GM19438 (cell line): Measurements from ENCODE around the gene EML4.

ENCODE experiments used
- ATAC-seq: cut with Tn5 transposase; IDR thresholded peaks from one replicate; pipeline ENCODE4 v1.9.1; 2021; ENCODE audit warnings: low read depth; ENCODE audit not compliant: unreplicated experiment

The EML4 gene

DNA sequence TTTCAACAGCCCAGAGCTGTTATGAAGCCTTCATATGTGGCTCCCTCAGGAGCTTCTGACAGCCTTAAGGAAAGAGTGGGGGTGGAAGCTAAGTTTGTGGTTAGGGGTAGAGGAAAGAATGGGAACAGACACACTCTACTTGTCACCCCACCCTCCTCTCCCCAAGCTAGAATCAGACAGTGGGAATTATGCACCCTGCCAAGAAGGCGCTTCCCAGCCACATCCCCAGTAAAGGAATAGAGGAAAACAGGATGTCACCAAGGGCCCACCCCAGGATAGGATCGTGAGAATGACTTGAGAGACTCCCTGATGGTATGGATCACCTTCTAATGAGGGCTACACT, 32.4 kb upstream of the EML4 start:
- ATAC-seq, result no peak

DNA sequence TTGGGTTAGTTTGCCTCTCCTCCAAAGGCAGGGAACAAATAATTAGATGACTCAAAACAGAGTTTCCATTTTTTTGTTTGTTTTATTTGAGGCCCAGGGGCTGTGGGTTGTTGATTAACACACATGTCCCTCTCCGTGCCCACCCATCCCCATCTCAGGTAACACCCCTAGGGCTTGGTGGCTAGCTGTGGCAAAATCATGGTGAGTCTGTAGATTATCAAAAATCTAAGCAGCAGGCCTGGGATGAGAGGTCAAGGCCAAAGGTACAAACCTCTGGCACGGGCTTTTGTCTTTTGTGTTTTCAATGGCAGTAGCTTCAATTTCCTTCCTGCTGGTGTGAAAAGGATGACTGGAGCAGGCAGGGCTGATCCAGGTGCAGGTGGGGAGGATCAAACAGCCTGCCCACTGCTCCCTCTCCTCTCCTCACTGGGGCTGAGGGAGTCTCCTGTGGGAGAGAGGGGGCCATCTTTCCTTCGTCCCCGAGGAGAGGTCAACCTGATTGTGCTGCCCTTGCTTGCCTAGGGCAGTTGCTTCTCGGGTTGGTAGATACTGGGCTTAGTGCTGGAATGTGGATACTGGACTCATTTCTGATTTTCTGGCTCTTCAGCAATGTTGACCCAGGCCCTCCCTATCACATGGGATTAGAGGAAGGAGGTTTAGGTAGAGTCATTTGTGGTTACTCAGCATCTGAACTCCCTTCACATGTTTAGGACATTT, 31.9 kb upstream of the EML4 start:
- no peak for ATAC-seq

DNA sequence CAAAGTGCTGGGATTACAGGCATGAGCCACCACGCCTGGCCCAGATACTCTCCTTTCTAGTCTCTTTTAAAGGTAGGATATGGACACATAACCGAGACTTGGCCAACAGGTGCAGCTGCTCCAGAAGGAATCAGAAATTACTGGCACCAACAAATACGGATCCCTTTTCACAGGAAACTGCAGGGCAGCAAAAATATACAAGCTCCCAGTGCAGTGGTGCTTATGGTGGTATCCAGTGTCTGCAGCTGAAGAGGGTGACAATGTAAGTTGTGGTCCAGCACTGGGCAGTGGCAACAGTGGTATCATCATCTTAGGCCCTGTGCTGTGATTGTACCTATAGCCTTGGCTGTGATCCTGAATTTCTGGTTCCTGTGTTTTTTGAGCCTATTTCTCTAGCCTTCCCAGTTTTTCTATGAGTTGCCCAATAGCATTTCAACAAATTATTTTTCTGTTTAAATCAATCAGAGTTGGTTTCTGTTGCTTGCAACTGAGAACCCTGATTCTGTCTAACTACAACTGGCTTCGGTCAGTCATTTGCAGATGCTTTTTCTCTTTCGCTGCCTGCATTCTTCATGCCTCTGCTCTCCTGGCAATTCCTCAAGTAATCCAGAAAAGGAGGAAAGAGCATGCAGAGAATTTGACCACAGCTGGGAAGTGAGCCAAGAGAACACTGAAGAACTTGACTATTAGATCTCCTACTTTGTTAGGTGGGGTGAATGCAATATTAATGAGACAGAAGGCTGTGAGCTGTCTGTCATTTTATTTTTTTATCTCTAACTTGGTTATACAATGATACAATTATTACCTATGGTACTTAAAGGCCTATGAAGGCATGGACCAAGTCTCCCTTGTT, 30.8 kb upstream of the EML4 start:
- ATAC-seq, result no peak

DNA sequence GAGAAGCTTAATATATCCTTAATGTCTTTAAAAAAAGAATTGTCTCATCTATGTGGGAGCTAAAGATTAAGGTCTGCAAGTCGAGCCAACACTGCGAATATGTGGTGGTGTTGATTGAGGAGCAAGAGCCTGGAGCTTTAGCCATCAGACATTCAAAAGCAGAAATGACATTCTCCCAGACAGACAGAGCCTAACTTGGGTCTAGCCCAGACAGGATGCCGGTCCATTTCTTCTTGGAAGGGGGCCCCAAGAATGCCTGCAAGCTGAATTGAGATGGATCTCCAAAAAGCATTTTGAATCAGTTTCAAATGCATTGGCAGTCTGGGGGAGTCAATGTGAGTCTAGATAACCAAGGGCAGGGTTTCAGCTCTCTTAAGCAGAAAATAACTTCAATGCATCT, 30.1 kb upstream of the EML4 start:
- ATAC-seq, result no peak

DNA sequence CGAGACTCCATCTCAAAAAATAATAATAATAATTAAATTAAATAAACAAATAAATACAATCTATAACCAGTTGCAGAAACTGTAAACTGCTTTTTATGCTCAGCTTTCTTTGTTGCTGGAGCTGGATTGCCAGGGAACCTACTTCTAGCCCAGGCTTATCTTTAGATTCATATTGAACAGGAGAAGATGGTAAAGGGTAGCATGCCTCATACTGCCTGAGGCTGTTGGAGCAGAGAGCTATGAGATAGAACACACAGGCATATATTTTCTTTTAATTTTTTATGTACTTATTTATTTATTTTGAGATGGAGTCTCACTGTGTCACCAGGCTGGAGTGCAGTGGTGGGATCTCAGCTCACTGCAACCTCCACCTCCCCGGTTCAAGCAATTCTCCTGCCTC, 28.7 kb upstream of the EML4 start:
- no peak for ATAC-seq

DNA sequence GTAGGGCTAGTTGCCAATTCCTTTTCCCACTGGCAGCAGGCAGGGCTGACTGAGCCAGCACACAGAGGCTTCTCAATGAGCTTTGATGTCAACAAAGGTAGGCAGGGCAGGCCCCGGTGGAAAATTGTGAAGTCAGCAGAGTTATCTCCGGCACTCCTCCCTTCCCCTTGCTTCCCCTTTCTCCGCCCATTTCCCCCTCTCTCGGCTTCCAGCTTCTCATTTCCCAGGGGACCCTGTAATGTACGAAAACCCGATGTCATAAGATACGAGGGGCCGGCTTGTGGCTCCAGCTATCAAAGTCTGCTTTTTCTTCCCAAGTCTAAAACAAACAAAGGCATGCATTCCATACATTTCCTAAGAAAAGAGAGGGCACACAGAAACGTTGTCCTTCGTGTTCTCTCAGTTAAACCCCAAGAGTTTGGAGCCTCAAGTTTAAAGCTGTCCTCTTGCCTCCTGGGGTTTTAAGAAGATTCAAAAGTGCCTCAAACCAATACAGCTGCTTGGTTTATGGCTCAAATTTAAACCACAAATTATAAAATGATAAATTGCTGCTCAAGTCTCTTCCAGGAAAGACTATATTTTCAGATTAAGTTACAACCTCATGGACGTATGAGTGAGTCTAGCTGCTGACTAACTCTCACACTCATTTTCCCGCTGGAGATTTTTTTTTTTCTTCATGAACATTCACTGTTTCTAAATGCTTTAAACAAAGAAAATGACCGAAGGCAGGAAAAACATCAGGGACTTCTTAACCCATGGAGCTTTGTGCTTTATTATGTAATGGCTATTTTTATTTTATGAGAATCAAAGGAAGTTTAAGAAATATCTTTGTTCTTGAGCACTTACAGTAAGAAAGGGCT, 27.2 kb upstream of the EML4 start:
- ATAC-seq, result no peak

DNA sequence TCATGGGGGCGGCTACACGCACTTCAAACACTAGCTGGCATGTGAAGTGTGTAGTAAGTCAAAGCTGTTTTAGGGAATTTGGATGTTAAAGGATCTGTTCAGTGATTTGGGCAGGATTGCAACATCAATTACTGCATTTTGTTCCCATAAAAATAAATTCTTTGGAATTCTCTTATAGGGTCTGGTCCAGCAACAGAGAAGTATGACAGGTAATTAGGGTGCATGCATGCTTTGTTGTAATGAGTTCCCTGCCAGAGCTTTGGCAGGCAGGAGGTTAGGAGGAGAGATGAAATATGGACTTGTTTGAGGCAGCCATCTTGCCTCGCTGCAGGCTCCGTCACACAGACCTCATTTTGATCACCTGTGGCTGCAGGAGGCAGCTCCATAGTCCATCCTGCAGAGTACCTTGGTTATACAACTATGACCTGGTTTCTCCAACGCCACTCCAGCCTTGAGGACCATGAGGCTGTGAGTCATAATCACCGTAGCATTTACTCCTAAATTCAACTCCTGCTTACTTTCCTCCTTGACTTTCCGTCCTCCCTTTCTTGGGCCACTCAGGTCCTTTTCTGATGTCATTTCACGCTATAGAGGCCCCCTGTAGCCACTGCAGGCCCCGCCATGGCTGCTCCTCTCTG, 26.5 kb upstream of the EML4 start:
- ATAC-seq, result no peak

DNA sequence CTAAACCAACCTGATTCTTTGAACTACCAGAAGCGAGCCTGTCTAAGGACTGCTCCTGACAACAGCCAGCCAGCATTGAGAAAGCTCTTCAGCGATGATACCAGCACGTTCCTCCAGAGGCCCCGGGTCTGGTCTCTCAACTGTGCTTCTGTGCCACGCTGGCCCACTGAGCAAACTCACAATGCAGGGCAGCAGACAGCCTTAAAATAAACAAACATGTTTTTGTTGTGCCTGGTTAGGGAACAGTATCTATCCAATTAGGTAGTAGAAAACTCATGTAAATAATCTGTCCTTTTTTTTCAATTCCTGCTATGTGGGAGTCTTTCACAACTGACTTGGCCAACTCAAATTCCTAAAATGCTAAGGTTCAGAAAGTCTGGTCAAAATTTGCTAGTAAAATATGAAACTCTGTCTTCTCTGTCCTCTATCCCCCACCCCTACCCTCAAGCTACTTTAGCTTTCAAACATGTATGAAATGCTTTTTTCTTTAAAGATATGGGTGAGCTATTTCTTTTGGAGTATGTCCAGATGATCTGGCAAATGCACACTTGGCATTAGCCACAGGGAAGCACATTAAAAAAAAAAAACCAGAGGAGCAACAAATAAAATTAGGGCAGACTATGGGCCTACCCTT, 21.4 kb upstream of the EML4 start:
- no peak for ATAC-seq

DNA sequence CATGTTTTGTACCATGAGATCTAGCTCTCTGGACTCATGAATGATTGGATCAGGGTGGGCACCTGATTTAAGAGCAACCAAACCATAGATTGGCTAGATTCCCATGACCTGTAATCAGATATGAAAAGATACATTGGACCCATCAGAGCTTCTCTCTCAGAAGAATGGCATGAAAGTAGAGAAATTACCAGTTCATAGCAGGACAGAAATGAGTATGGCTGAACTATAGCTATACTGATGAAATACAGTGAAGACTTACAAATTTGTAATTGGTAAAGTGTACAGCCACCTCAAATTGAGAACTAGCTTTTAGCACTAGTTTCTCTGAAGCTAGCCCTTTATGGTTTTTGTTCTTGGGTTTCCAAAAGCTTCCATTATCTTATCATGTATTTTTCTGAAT, 19.0 kb upstream of the EML4 start:
- ATAC-seq, result no peak

DNA sequence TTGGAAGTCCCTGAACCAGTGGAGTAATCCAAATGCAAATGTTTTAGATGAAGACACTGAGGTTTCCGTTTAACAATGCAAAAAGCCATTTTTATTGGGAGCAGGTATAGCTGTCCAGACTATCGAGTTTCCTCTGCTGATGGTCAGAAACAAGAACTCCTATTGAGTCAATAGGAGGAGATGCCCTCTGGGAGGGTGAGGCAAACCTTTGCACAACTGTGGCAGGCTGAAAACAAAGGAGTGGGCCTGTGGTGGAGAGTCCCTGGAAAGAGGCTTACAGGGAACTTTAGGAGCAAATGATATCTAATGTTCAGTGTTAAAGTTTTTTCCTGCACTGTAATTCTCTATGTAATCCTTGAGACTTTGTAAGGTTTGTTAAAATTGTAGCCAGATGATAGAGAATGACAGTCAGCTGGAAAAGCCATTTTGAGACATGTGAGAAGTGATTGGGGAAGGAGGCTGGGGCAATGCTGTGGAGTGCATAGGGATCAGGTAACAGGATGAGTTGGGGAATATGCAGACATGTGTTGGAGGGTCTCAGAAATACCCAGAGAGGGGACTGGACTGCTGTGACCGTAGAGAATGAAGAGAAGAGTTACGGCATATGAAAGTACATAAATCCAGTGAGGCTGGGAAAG, 15.1 kb upstream of the EML4 start:
- no peak for ATAC-seq

DNA sequence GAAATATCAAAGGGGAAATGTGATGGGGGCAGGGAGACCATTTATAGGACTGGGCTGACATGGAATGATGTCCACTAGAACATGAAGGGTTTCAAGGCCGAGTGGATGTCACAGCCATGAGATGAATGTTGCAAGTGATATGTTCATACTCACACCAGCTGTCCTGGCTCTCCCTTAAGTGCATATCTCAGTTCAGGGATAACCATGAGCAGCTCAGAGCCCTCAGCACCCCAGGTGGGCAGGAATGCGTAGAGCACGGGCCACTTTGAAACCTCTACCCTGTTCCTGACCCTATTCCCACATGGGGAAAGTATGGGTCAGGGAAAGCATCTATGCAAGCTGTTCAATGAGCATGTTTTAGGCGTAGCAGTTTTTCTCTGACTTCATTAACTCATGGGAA, 12.4 kb upstream of the EML4 start:
- no peak for ATAC-seq

DNA sequence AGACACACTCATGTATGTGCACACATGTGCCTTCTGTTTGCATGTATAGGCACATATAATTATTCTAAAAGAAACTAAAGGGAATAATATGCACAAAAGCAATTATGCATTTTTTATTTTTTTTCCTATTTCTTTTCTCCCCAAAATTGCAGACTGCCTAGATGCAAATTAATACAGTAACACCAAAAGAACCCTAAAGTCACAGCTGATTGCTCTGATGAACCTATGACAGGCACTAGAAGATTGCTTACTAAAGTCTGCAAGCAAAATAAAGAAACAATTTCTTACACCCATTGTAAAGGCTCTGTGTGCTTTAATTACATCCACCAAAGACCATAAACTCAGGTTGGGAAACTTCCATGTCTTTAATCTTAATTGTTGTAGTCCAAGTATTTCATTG, 7.7 kb upstream of the EML4 start:
- no peak for ATAC-seq

DNA sequence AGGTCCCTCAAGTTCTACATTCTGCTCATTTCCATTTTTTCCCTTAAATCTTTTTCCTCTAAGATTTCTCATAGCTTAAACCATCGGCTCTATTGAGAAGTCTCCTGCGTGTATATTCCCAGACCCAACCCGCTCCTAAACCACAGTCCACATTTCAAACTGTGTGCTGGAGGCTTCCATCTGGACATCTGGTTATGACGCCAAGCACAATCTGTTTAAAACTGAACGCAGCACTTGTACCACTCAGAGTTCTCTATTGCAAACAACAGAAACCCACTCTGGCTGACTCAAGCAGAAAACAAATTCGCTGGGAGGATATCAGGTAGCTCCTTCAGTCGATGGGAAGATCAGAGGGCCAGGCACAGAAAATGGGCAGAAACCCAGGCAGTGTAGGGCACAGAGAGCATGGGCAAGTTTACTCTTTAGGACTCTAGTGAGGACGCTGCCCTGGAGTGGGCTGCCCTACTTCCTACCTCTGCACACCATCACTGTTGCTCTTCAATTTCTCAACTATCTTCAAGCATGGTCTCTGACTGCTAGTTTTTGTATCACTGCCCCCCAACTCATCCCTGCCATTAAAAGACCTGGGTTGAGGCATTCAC, 5.6 kb upstream of the EML4 start:
- ATAC-seq, result no peak

DNA sequence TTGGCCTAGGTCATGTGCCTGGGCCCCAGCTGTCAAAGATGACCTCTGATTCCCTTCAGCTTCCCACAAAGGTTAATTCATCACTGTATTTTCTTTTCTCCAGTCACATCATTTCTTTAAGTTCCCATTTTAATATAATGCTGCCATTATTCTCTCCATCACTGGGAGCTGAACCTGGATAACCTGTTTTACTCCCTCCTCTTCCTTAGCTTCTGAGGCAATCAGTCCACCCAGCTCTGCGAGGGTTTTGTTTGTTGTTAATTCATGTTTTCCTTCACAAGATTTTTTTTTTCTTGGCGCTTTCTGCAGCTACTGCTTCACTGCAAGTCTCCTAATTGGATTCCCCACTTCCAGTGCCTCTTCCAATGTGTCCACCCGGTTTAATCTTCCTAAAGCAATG, 5.1 kb upstream of the EML4 start:
- ATAC-seq, result no peak

DNA sequence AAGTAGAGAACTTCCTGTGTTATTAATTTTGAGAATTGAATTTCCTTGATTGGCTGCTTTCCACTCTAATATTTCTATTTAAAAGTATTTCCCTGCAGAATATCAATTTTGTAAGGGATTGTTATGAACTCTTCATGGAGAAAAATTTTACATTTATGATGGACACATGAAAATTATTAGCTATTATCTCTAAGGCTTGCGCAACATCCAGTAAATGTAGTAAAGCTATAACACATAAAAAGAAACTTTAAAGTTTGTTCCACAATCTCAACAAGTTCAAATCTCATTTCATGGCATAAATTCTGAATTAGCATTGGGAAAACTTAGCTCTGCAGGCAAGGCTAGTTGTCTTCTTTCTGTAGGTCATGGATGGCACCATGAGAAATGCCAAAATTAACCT, 4.2 kb upstream of the EML4 start:
- no peak for ATAC-seq

DNA sequence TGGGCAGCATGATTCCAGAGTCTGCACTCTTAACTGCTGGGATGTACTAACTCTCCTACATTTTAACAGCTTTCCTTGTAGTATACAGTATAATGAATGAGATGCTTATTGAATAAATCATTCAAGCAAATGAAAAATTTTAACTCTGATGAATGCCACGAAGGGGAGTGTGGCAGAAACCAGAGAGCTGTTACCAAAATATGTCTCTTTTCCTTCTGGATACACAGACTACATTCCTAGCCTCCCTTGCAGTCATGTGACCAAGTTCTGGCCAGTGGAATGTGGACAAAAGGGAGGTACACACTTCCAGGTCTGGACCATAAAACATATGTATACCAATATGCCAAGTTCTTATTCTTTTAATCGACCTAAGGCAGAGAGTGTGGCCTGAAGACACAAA, 1.7 kb upstream of the EML4 start:
- no peak for ATAC-seq

DNA sequence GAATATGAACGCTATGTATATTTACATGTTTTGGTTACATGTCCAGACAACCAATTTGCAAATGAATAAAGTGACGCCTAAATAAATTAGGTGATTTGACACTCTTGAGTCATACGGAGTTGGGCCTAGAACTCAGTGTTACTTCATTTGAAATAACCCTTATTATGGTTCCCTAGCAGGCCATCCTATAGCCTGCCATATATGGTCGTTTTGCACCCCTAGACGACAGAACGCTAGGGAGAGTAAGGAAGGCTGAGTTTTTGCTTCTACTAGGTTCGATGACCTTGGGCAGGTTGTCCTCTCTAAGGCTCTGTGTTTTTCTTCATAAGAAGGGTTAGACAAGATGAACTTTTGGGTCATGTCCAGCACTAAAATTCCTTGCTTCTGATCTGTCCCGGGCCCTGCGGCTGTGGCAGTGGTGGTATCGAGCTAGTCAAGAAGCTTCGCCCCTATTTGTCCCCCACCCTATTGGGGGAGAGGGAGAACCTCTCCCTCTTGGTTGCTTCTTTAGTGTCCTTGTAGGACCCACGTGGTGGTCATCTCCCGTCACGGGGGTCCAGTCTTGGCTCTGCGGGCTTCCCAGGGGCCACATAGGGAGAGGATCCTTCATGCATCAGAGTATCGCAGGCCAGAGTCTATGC, 574 bp upstream of the EML4 start:
- no peak for ATAC-seq

DNA sequence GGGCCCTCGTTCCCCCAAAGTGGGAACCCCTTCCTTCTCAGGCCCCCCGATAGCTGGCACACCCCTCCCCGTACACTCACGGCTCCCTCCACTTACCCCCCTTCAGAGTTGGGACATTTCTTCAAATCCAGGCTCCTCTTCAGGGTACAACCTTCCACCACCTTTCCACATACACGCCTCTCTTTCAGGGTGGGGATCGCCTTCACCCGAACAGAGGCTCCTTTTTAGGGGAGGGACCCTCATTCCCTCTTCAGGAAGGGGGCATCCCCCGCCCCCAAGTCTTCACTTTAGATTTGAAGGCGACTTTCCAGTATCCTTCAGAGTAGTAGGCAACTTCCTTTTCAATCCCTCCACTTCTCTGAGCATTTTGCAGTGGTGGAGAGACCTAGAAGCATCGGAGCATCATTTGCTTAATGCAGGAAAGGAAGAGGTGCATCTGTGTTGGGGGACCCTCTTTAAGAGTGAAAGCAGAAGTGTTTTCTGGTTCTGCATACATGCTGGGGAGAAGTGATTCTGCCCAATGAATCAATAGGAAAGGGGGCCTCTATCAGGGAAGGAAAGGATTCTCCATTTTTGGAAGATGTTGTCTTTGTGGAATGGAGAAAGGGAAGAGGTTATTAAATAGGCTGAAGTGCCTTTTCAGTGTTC, 845 bp downstream of the EML4 start:
- ATAC-seq, result peak; percentile 41
